GM13976 (cell line): Measurements from ENCODE around the gene NGF.

ENCODE experiments used
- DNase-seq: peaks from one replicate; pipeline ENCODE4 v3.0.0; 2012; ENCODE audit warnings: low spot score
- CTCF ChIP-seq: IDR thresholded peaks from 2 replicates; pipeline ENCODE4 v1.5.1; 2012; ENCODE audit warnings: borderline replicate concordance, mild to moderate bottlenecking; ENCODE audit not compliant: insufficient read depth; ENCODE audit errors: extremely low read depth, missing control alignments, control extremely low read depth
- in situ Hi-C: fragments of 300-500 bp; cut with MboI; formaldehyde crosslinking; loops from one replicate; pipeline ENCODE4 v1.12.0; 2022; ENCODE audit warnings: low sequenced_read_pairs, mixed read lengths, inconsistent platforms; ENCODE audit not compliant: unreplicated experiment

NGF gene

DNA sequence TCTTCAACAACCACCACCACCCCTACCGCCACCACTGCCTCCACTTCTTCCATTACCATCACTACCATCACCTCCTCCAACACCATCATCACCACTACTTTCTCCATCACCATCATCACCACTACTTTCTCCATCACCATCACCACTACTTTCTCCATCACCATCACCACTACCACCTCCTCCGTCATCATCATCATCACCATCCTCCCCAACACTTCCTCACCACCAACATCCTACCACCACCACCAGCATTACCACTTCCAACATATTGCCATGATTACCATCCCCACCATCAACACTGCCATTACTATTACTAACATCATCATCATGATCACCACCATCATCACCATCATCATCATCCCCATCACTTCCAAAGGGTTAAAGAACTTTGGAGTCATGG lies 34.7 kb downstream of the NGF start:
- TF ChIP-seq CTCF: no peak
- DNase-seq: no peak
- in situ Hi-C loops: no loop called here

- in situ Hi-C loops: no loop called here
- no peak for TF ChIP-seq CTCF
- no peak for DNase-seq
Measured at GRCh38 chr1:115302390-115302961, 35.6 kb downstream of the NGF start.

DNA sequence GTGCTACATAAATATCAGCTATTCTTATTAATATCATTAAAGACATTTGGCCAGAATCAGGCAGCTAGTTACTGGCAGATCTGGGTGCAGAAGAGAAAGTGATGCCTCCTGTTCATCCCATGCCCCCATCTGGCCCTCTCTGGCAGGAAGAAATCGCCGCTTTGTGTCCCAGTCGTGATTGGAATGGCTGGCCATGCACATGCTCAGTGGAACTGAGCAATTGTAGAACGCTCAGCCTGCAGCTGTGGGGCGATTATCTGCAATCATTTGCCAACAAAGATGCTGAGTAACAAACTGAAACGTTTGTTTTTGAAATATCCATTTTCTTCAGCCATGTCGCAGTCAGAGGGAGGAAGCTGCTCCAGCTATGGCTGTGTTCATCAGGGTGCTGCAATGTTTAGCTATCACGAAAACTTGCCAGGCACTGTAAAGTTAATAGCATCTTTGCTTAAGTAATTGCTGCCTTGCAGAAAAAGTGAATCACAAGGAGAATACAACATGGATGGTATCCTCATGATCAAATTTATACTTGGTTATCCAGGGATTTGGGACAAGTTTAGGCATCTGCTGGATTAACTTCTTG lies 36.5 kb downstream of the NGF start:
- no peak for DNase-seq
- in situ Hi-C loops: no loop called here
- no peak for TF ChIP-seq CTCF

DNA sequence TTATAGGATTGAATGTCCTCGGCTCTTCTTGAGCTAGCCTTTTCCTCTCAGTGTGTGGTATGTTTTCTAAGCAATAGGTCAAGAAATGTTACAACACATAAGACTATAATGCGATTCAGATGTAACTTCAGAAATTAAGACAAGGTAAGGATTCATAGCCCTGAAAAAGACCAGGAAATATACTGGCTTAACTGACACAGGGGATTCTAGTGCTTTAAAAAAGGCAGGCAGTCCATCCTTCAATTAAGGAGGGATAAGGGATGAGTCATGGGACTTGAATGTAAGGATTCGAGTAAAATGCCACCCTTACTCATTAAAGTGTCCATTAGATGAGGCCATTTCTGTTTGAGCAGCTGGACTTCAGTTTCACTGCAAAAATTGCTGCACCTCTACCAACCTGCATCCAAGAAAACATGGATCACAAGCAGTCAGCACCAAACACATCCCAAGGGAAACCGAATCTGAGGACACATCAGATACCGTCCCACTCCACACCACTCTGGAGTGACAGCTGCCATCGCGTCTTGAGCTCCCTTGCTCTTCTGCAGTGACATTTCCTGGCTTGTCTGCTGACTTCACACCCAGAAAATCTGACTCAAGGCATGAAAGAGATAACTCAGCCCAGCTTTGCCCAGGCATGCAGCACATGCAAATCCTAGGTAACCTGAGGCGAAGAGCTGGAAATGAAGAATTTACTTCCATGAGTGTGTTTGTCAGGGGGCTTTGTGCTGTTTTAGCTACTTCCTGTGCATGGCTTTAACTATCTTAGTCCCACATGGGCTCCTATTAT lies 37.8 kb downstream of the NGF start:
- TF ChIP-seq CTCF: no peak
- DNase-seq: no peak
- in situ Hi-C loops: no loop called here

GRCh38 chr1:115299266-115299665 lies 38.8 kb downstream of the NGF start:
- in situ Hi-C loops: loop anchor here (25.0 kb wide), 1 partner anchor 163 kb away; no protein-coding TSS in a partner anchor

GRCh38 chr1:115296981-115297380 lies 41.1 kb downstream of the NGF start:
- in situ Hi-C loops: loop anchor here (25.0 kb wide), 1 partner anchor 165 kb away; no protein-coding TSS in a partner anchor
- no peak for DNase-seq
- no peak for TF ChIP-seq CTCF

More at GRCh38 chr1:115299266-115299665, 38.8 kb downstream of the NGF start:
- DNase-seq: no peak
- no peak for TF ChIP-seq CTCF
